GM12873 (cell line): ENCODE results near the gene TNS1.

Source experiments
- TF ChIP-seq, protein P1 (sequence below): IDR thresholded peaks from 2 replicates; pipeline ENCODE4 v1.5.1; 2012; ENCODE audit warnings: low read depth, mild to moderate bottlenecking, moderate library complexity, low read length, control low read depth; ENCODE audit not compliant: insufficient read depth; ENCODE audit errors: missing control alignments

The TNS1 gene

DNA sequence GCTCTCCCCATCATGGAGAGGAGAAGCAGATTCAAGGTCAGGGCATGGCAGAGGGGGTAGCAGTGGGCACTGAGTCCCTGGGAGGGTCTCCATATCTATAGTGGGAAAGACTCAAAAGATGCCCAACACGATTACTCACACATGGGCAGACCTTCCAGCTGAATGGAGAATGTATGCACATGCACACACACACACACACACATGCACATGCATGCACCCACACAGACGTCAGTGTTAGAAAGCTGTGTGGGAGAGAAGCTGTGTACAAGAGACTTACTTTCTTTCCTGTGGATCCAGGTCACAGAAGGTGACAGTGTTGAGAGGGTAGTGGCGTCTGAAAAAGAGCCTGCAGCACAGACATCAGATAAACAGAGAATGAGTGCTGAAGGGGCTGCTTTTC, 194.5 kb downstream of the TNS1 start:
- TF ChIP-seq, protein P1, sequence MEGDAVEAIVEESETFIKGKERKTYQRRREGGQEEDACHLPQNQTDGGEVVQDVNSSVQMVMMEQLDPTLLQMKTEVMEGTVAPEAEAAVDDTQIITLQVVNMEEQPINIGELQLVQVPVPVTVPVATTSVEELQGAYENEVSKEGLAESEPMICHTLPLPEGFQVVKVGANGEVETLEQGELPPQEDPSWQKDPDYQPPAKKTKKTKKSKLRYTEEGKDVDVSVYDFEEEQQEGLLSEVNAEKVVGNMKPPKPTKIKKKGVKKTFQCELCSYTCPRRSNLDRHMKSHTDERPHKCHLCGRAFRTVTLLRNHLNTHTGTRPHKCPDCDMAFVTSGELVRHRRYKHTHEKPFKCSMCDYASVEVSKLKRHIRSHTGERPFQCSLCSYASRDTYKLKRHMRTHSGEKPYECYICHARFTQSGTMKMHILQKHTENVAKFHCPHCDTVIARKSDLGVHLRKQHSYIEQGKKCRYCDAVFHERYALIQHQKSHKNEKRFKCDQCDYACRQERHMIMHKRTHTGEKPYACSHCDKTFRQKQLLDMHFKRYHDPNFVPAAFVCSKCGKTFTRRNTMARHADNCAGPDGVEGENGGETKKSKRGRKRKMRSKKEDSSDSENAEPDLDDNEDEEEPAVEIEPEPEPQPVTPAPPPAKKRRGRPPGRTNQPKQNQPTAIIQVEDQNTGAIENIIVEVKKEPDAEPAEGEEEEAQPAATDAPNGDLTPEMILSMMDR: no peak

DNA sequence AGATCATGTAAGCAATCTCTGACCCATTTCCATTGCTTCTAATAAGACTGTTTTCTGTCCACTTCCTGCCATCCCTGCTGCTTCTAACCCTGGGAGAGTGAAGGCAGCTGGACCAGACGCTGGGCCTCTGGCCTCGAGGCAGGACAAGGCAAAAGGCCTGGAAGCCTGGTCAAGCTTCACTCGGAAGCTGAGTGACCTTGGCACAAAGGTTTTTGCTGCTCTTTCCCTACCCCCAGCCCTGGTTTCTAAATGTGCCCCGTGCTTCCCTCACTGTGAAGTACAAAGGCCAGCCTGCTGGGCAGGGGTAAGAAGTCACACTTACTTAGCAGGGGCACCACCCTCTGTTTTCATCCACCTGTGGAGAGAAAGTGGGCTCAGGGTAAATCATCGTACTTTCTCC, 195.0 kb downstream of the TNS1 start:
- TF ChIP-seq, protein P1: no peak

DNA sequence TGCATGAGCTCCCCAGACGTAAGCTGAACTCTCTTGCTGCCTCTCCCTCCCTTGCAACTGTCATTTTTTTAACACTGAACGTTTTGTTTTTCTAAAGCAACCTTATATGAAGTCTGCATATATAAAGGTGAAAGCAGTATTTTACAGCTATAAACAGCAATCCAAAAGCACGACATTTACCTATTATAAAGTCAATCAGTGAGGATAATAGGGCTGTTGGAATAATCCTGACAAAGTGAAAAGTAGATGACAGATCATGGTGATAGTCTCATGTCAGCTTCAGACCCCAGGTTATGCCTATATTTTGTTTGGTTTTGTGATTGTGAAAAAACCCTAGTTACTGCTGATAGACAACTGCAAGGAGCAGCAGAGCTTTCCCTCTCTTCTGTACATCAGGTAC, 195.8 kb downstream of the TNS1 start:
- TF ChIP-seq, protein P1: no peak

DNA sequence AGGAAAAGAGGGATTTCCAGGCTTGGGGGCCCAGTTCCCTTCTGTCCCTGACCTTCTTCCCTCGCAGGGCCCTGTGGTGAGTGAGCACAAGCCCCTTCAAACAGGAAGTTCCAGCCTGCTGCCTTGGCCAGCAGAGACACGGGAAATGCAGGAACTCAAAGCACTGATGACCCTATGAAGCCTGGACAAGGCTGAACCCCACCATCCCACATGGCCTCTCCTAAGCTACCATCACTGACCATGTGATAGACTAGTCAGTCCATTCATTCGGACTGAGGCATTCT, 196.4 kb downstream of the TNS1 start:
- TF ChIP-seq, protein P1: no peak

DNA sequence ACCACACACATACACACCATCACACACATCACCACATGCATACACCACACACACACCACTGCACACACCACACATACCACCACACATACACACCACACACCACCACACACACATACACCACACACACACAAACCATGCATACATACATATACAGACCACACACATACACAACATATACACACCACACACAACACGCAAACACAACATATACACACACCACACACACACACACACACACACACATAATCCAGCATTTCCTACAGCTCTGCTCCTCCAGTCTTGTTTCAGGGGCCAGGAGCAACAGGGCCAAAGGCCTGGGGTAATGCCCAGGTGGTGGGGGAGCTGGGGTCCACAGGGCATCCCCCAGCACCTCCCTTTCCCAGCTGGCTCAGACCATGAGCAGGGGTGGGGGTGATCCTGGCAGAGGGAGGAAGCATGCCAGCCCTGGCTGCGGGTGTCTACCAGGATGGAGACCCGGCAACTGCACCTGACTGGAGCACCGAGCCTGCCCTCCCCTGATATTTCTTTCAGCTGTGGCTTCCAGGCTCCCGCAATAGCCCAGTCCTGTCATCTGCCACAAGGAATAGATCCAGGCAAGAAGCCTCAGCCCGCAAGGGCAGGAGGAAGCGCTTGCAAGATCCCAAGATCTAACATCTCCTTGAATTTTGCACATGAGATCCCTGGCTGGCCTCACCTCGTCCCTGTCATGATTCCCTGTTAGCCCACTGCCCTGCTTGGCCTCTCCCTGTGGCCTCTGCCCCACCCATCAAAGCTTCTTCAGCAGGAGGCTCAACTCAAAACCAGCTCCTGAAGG, 196.9 kb downstream of the TNS1 start:
- TF ChIP-seq, protein P1: no peak

DNA sequence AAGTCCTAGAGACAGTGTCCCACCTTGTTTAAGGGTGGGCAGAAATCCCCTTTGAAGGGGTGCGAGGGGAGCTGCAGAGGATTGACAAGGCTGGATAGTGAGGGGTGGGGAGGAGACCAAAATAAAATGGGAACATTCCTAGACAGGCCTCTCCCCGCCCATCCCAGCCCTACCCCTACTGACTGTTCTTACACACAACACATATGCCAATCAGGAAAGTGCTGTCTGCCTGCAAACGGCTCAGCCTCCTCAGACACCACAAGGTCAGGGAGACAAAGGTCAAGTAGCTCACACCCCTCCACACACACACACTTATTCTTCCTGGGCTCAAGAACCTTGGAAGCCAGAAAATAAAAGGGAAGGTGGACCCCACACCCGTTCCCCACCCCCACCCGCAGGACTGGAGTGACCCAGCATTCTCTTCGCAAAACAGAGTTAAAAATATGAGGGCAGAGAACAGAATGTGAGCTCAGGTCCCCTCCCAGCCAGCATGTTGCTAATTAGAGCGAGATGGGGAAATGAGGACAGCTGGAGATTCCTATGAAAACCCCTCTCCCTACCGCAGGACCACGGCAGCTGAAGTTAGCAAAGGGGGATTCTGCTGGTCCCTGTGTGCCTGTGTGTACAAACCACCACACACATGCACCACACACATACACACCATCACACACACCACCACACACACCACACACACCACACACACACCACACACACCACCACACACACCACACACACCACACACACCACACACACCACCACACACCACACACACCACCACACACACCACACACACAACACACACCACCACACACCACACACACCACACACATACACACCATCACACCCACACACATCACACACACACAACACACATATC, 197.8 kb downstream of the TNS1 start:
- TF ChIP-seq, protein P1: no peak

DNA sequence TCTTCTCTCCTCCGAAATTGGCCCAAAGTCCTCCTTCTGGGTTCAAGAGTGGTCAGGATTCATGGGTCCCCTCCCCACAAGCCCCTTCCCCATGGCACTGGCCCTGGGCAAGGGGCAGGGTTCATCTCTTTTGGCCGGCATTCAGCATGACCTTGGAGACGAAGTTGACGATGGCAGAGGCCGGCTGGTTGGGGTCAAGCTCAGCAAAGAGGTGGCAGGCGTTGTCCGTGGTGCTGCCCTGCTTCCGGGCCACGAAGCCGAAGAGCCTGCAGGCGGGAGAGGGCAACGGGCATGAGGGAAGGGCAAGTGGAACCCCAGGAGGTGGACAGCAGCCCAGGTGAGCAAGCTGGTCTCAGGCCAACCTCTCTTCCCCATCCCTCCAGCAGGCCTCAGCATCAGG, 198.5 kb downstream of the TNS1 start:
- TF ChIP-seq, protein P1: no peak
